NCI-H748 treated with DMSO at 0.1 percent for 48 hours (cell line): ENCODE results near the gene PTGES3L.

Experiments used
- DNase-seq: peaks from one replicate; lab custom pipeline; 2025; lab: John Stamatoyannopoulos, UW

PTGES3L gene

DNA sequence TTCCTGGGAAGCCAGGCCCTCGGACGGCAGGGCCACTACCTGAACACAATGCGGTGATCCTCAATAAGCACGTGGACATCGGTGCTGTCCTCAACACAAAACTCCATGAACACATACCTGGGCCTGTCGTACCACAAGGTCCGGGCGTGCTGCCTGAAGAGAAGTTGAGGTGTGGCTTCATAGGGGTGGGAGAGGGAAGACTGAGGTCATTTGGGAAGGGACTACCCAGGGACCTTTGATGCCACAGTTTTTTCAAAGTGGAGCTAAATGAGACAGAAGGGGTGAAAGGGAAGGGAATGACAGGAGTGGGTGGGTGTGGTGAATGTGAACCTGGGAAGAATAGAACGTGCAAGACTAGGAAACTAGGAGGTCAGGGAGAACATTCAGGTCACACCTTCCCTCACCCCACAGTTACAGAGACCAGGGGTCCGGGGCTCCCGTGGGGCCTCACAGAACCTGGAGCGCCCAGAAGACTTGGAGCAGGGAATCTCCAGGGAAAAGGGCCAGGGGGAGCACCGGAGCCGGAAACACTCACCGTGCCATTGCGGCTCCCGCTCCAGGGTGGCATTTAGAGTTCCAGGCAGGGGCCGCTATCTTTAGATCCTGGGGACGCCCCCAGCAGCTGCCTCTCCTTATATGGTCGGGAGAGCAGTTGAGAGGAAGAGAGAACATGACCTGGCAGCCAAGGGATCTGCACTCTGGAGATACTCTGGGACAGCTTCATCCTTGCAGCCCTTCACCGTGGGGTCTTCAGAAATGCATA lies at the start of gene PTGES3L:
TSS of gene PTGES3L (minus strand) at position 570 of the 763 bp plus-strand sequence. CDS start at position 543, 27 bp downstream.
- DNase-seq: peak; percentile 50

DNA sequence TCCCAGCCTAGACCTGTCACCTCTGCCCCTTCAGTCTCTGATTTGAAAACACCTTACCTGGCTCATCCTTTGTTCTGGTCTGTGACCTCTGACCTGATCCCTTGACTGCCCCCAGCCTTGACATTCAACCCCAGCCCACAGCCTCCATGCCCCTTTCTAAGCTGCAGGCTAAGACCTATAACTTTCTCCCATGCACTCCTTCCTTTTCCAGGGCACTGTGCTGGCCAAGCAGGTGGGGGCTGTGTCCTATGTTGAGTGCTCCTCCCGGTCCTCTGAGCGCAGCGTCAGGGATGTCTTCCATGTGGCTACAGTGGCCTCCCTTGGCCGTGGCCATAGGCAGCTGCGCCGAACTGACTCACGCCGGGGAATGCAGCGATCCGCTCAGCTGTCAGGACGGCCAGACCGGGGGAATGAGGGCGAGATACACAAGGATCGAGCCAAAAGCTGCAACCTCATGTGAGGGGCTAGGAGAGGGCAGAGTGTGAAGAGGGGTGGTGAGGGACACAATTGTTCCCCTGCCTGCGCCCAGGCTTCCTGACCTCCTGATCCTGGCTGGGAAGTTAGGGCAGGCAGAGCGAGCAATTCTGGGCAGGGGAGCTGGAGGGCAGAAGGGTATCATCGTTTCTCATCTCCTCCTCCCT lies 48.5 kb upstream of the PTGES3L start:
- no peak for DNase-seq

DNA sequence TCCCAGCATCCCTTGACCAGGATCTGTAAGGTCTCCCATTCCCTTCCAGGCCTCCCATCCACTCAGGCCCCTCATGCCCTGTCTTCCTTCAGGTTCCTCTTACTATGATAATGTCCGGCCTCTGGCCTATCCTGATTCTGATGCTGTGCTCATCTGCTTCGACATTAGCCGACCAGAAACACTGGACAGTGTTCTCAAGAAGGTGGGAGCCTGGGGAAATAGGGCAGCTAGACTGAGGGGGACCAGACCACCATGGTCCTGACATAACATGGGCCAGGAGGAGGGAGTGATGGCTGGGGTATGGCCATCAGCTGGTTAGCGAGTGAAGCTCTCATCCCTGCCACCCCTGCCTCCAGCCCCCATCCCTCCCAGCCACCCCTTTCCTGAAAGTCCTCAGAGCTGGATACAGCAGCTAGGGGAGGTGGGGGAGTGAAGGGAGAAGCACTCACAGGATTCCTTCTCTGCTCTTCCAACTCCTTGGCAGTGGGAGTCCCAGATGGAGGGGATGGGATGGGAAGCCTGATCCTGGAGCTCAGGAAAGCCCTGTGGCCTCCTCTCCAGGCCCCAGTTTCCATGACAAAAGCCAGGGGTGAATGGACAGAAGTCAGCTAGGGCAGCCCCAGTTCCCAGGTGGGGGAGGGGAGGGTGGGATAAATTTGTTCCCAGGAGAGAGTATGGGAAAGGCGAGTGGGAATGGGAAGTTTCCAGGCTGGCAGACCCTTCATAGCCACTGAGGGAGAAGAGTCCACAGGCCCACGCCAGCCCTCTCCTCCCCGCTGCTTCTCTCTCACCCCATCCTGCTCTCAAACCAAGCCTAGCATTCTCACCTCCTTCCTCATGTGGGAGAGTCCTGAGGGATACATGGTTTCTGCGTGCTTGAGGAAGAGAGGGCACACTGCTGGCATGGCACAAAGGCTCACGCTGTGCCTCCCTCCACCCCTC lies 47.5 kb upstream of the PTGES3L start:
- DNase-seq: no peak

DNA sequence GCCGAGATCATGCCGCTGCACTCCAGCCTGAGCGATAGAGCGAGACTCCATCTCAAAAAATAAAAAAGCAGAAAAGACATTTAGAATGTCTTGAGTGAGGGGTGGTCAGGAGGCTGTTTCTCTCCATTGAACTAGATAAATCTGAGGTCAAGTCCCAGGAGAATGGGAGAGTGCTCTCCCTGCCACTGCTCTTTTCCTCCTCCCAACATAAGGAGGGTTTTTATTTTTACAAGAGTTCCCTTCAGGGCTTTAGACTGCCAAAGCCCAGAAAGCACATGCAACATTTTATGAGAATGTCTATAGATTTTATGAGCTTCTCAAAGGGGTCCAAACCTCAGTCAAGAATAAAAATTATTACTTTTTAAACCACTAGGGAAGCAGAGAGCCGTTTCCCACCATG lies 46.7 kb upstream of the PTGES3L start:
- no peak for DNase-seq

DNA sequence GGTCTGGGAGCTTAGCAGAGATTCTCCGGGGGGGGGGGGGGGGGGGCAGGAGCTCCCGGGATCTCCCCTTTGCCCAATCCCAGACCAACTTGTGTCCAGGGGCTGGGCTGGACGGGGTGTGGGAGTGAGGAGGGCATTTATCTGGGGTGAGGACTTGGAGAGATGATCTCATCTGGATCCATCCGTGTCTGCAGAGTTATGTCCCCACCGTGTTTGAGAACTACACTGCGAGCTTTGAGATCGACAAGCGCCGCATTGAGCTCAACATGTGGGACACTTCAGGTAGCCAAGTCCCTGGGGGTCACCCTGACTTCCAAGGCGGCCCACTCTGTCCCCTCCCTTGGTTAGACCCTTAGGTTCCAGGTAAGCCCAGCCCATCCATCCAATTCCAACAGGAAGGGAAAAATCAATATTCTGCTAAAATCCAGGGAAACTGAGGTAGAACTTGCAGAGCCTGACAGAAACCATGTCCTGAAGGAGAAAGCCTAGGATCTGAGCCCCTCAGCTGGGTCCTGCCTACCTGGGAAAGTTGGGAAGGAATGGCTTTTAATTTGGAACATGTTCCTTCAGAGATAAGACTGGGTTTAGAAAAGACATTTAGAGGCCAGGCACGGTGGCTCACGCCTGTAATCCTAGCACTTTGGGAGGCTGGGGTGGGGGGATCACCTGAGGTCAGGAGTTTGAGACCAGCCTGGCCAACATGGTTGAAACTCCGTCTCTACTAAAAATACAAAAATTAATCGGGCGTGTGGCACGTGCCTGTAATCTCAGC lies 46.1 kb upstream of the PTGES3L start:
- no peak for DNase-seq

DNA sequence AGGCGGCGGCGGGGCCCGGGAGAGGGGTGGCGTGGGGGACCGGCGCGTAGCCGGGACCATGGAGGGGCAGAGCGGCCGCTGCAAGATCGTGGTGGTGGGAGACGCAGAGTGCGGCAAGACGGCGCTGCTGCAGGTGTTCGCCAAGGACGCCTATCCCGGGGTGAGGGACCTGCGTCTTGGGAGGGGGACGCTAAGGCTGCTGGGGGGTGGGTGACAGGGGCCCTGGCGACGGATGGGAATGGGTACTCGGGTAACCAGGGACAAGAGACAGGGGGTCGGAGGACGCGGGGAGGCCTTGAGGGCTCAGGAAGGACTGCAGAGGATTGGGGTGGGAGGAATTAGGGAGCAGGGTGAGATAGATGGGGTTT lies 45.4 kb upstream of the PTGES3L start:
- DNase-seq: peak; percentile 43

DNA sequence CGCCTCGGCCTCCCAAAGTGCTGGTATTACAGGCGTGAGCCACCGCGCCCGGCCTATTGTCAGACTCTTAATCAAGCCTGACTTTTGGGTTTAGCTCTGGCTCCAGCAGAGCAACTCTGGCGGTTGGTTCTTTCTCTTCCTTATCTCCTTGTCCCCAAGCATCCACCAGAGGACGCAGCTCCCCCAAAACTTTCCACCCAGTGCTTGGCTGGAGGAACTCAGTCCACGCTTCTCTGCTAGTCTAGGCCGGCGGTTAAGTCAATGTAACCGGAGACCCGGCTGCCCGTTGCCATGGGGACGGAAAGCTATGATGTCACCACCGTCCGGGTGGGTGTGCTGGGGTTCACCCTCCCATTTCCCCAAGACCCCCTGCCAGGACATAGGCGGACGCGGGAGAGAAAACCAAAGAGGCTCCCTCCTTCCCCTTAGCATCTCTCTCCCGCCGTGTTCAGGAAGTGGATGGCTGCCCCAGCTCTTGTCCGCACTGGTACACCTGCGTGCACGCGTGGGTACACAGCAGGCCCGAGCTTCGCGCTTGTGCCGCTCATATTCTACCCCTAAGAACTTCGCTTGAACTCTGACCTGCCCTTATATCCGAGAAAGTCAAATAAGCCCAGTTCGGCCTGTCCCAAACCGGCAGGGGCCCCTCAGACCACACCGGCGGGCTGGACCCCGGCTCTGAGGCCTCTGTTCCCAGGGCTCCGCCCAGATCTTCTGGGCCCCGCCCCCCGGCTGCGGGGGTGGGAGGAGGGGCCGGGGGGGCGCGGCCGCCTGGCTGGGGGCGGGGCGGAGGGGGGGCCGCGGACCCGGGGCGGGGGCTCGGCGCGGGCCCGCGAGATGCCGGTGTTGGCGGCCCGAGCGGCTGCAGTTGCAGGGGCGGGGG lies 44.8 kb upstream of the PTGES3L start, which contains the start of gene RND2:
TSS of gene RND2 (plus strand) at position 825 of the 883 bp plus-strand sequence. CDS start 117 bp downstream, outside the sequence.
- DNase-seq: peak; percentile 96

DNA sequence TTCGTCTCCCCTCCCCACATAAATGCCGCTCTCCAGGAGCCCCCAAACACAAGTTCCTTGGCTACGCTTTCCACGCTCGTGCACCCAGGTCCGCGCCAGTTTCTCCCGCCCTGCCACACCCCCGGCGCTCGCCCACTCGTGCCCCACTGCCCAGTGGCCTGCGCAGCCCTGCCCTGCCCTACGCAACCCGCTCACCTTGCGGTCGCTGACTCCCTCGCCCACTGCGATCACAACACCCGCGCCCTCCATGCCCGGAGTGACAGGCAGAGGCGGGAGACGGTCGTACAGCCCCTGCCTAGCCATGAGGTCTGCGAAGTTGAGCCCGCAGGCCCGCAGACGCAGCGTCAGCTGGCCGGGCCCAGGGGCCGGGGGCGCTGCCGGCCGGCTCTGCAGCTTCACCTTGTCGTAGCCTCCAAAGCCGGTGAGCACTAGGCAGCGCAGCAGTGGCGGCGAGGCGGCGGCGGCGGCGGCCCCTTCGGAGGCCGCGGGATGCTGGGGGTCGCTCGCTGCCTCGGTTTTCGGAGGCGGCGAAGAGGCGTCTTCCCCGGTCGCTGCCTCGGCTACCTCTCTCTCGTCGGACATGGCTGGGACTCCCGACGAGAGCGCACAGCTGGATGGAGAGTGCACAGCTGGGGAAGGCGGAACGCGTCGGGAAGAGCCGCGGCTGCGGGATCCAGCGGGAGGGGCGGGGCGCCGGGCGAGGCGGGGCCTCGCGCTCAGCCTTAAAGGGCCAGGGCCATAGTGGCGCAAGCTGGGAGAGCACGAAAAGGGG lies 42.0 kb upstream of the PTGES3L start, which contains the start of gene VAT1:
TSS of gene VAT1 (minus strand) at position 645 of the 772 bp plus-strand sequence. CDS start at position 582, 63 bp downstream.
- DNase-seq: peak; percentile 71

DNA sequence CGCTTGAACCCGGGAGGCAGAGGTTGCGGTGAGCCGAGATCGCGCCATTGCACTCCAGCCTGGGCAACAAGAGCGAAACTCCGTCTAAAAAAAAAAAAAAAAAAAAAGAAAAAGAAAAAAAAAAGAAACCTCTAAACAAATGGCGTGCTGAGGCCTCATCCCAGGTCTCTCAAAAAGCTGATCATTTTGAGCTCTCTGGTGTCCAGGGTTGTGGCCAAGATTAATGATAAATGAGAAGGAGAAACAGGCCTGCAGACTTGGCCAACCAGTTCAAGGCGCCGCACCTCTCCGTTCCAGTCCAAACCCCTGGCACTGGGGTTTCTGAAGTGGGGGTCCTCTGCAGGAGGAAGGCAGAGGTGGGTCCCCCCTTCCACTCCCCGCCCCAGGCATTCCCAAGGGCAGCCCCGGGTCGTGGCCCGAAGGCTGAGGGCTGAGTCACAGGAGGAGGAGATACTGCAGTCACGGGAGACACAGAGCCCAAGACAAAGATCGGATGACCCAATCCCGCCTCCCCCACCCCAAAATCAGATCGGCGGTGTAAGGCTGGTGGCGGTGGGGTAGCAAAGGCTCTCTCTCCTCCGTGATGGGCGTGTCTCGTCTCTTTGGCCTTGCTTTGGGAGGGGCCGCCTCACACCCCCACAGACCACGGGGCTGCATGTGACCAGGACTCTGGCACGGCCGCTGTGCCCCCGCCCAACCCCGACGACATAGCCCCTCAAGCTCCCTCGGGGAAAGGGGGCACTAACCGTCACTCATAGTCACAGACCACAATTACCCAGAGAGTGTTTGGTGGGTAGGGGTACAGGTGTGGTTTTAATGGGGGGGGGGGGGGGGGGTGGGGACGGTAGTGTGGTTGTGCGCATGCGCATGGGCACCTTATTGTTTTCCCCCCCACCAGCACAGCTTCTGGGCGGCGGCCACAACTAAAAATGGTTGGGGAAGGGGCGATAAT lies 41.2 kb upstream of the PTGES3L start:
- peak; percentile 32 for DNase-seq

DNA sequence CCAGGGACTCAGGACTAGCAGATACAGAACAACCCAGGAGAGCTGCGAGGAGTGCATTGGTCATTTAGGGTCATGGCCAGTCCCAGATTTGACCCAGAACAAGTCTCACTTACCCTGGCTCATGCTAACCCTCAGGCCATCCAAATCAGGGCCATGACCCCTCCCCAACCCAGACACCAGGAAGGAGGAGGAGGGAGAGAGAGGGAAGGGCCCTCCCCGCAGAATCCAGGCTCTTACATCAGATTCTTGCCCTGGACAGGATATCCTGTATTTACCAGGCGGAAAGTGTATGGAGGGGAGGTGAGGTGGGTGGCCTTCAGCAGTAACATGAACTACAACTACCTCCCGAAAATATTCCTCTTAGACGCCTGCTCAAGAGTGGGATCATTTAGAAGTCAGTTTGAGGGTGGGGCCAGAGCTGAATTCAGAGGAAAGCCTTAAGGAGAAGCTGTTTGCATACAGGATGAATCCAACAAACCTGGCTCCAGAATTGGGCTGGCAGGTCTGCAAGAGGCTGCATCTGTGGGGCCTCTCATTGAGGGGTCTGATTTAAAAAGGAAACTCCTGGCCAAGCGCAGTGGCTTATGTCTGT lies 40.2 kb upstream of the PTGES3L start:
- DNase-seq: no peak

DNA sequence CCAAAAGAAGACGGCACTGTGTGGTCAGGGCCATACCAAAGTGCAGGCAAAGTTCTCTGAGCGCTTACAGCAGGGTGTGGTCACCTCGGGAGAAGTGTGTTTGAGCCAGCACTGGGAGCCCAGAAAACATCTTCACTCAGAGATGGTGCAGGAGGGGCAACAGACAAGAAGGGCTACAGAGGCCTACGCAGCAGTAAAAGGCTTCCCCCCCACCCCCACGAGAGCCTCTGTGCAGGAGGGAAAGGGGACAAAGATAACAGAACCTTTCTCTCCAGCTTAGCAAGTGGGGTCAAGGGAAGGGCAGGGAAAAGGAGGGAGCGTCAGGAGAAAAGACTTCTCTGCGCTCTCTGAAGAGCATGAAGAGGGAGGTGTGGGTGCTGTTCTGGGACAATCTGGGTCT lies 39.5 kb upstream of the PTGES3L start:
- no peak for DNase-seq

DNA sequence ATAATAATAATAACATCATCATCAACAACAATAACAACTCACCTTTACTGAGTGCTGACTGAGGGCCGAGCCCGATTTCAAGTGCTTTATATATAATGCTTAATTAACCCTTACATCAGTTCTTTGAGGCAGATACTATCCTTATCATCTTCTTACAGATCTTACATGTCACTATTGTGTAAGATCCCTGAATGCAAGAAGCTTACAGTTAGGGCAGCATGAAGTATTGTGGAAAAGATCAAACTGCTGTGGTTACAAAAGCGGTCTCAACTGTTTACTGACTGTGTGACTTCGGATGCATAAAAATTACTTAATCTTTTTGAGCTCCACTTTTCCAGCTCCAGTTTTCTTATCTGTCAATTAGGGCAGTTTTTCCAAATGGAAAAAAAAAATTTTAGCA lies 39.1 kb upstream of the PTGES3L start:
- DNase-seq: no peak

DNA sequence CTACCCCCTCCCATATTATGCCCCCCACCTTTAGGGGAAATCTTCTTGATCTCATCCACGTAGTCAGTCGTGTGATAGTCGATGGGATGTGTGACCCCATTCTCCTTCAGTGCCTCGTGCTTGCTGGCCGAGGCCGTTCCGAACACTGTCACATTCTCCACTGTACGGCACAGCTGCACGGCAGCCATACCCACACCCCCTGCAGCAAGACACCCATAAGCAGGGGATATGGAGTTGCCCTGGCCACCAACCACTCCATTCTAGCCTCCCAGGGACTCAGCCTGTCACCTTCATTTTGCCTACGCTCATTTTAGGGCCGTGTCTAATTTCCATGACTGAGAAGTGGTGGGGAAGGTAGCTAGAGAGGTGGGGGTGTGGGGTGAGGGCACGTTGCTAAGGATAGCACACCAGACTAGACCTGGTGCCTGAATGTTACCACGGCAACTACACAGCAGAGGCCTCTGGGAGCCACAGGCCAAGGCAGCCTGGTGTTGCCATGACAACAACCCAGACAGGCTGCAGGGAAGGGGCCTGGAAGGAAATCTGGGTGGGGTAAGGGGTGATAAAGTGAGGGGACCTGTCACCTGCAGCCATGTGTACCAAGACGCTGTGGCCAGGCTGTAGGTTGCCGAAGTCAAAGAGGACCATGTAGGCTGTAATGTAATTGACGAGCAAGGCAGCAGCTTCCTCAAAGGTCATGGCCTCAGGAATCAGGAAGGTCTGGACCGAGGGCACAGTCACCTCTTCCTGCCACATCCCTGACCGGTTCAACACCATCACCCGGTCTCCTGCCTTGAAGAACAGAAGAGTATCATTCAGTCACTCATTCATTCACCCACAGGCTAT lies 38.4 kb upstream of the PTGES3L start:
- DNase-seq: no peak

DNA sequence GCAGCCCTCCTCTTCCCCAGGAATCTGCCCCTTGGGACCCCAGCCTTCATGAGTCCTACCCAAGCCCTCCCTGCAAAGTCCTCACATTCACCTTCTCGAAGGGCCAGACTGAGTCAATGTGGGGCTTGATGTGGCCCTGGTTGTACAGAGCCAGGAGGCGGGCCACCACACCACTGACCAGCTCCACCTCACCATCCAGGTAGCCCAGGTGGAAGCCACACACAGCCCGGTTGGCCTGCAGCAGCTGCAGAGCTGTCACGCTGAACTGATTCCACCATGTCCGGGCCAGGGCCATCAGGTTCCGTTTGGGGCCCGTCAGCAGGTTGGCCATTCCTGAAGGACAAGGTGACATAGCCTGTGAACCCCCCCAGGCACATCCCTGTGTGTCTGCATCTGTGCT lies 36.3 kb upstream of the PTGES3L start:
- no peak for DNase-seq

DNA sequence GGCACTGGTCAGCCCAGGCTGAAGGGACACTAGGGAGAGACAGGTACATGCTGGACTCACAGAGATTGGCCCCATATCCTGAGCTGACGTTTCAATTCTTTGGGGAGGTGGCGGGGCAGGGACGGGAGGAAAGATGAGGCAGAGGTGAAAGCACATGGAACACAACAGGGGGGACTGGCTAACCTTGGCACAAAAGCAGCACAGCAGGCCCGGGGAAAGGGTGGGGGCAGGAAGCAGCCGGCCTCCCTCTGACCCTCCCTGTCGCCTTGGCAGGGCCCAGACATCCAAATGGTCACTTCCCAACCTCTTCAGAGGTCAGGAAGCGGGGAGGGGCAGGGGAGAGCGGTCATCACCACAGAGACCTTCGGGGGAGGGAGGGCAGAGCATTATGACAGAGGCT lies 35.7 kb upstream of the PTGES3L start:
- no peak for DNase-seq

DNA sequence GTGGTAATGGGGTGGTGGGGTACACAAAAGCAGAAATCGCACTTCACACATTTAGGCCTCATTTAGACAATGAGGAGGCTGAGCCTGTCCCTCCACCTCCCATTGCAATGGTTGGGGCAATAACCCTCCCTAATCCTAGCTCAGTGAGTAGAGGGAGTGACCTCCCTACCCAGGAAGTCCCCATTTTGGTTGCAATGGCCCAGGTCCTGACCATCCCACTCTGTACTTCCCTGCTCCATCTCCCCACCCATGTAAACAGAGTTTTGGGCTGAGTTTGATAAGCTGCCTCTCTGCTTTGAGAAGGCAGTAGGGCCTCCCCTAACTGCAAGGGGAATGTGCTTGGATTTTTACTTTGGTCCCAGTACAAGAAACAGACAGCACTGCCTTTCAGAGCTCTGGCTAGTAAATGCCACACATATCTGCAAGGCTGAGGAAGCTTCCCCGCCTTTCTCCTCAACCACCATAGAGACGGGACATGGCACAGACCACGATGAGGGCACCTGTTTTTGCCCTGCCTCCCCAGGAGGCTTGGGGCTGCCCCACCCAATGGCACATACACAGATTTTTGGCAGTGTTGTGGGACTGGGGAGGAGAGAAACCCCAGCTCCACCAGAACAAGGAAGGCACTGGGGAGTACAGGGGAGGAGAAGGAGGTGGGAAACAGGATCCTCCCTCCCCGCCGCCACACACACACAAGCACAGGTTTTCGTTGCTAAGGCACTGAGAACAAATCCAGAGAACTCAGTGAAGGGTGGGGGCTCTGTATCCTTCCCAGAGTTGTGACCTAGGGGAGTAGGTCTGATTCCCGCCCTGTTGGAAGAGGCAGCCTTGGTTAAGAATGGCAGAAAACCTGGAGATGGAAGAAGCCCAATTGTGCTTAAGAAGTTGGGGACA lies 35.0 kb upstream of the PTGES3L start:
- no peak for DNase-seq
